ENCODE measurements around the gene KRTAP4-7.
"Not testable (repeated sequence)": the region's sequence is repeated elsewhere in the genome, so short reads cannot be mapped to it uniquely, and the experiment has no call there.

The KRTAP4-7 gene

DNA sequence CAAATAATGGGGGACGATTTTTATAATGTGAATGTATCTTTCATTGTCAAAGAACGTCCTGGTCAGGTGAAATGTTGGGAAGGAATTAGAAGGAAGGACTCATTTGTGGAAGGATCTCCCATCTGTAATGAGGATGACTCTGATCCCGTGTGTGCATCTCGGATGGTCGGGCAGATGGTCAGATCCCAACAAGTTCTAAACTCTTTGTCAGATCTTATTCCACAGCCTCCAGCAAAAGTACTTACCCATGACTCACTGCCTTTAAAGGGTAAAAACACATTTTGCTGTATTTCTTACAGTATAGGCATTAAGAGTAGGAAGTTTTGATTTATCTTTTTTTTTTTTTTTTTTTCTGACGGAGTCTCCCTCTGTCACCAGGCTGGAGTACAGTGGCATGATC, 14.5 kb downstream of the KRTAP4-7 start:
- TF ChIP-seq, protein P1, sequence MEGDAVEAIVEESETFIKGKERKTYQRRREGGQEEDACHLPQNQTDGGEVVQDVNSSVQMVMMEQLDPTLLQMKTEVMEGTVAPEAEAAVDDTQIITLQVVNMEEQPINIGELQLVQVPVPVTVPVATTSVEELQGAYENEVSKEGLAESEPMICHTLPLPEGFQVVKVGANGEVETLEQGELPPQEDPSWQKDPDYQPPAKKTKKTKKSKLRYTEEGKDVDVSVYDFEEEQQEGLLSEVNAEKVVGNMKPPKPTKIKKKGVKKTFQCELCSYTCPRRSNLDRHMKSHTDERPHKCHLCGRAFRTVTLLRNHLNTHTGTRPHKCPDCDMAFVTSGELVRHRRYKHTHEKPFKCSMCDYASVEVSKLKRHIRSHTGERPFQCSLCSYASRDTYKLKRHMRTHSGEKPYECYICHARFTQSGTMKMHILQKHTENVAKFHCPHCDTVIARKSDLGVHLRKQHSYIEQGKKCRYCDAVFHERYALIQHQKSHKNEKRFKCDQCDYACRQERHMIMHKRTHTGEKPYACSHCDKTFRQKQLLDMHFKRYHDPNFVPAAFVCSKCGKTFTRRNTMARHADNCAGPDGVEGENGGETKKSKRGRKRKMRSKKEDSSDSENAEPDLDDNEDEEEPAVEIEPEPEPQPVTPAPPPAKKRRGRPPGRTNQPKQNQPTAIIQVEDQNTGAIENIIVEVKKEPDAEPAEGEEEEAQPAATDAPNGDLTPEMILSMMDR (conservative IDR thresholded peaks at IDR 0.05; ENCODE audit: low read depth, low read length) = no peak
- no peak overlapping the region for H3K4me3 ChIP-seq (ENCODE audit: low read length)
- DNase-seq (ENCODE audit: low read depth) = no peak

DNA sequence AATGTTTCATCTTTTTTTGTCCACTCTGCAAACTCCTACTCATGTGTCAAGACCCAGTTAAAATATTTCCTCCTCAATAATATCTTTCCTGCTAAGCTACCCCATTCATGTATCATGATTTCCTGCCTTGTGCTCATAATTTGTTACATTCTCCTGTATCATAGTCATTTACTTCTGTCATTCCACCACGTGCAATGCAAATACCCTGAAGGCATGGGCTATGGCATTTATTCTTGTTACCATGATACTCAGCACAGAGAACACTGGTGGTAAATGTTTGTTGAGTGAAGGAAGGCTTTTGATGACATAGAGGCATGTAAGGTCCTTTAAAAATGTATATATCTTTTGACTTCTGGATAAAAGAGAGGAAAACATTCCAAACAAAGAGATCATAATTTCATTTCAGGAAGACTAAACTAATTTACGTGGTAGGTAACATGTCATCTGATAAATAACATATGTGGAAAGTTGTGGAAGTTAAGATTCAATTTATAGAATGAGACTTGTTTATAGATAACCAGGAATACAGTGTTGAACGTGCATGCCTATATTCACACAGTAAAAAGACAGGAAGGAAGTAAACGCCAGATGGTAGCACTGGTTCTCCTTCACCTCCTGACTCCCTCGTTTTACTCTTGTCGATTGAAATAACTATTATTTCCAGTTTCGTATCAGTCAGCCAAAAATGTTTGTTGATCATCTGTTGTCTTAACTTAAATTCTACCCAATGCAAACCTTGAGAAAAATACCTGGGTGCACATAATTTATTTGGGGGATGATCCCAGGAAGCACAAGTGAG, 15.9 kb downstream of the KRTAP4-7 start:
- DNase-seq (ENCODE audit: low read depth); H3K4me3 ChIP-seq (ENCODE audit: low read length): not testable (repeated sequence)

DNA sequence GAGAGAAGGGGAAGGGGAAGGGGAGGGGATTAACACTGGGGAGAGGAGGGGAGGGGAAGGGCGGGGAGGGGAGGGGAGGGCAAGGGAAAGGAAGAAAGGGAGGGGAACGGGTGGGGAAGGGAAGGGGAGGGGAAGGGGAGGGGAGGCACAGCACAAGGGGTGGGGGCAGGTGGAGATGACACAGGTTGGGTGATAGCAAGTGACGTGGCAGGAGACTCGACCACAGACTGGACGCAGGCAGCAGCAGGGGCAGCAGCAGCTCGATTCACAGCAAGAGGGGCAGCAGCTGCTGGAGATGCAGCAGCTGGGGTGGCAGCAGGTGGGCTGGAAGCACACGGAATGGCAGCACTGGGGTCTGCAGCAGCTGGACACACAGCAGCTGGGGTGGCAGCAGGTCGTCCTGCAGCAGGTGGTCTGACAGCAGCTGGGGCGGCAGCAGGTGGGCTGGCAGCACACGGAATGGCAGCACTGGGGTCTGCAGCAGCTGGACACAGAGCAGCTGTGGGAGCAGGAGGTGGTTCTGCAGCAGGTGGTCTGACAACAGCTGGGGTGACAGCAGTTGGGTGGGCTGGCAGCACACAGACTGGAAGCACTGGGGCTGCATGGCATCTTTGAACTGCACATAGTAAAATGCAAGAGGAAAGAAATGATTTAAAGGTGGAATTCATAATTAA, 17.8 kb downstream of the KRTAP4-7 start, which contains the start of gene KRTAP4-16:
TSS of gene KRTAP4-16 (minus strand) at position 624 of the 674 bp plus-strand sequence. CDS start at position 624, 0 bp downstream.
- no peak within 1 kb of the TSS for H3K4me3 ChIP-seq (ENCODE audit: low read length)
- DNase-seq (ENCODE audit: low read depth) = no peak
- TF ChIP-seq, protein P1 (conservative IDR thresholded peaks at IDR 0.05; ENCODE audit: low read depth, low read length) = no peak

DNA sequence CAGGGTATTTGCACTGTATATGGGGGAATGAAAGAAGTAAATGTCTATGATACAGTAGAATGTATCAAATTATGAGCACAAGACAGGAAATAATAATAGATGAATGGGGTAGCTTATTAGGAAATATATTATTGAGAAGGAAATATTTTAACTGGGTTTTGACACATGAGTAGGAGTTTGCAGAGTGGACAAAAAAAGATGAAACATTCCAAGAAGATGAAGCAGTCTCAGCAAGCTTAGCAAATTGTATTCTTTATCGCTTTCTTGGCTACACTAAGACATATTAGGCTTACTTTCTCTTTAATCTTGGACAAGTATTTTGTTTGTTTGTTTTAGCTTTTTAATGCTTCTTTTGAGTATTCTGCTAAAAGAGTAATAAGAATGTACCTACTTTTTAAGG, 19.9 kb downstream of the KRTAP4-7 start:
- no peak for DNase-seq (ENCODE audit: low read depth)
- no peak overlapping the region for H3K4me3 ChIP-seq (ENCODE audit: low read length)
- TF ChIP-seq, protein P1 (conservative IDR thresholded peaks at IDR 0.05; ENCODE audit: low read depth, low read length) = no peak

DNA sequence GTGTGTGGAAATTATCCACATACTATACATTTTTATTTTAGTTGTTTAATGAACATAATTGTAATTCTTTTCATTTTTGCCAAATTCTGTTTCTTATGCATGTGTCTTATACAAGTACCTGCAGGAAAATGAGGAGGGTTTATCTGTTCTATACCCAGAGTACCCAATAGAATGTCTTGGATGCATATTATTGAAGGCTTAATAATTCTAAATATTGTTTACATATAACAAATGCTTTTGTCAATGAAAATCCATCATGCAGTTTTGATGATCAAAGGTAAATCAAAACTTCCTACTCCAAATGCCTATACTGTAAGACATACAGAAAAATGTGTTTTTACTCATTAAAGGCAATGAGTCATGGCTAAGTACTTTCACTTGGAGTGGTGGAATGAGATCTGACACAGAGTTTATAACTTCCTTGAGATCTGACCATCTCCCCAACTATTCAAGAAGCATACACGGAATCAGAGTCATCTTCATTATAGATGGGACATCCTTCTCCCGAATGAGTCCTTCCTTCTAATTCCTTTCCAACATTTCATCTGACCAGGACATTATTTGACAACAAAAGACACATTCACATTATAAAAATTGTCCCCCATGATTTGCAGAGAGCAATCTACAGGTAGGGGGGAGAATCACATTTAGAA, 20.6 kb downstream of the KRTAP4-7 start:
- not testable (repeated sequence) for DNase-seq (ENCODE audit: low read depth); H3K4me3 ChIP-seq (ENCODE audit: low read length)

DNA sequence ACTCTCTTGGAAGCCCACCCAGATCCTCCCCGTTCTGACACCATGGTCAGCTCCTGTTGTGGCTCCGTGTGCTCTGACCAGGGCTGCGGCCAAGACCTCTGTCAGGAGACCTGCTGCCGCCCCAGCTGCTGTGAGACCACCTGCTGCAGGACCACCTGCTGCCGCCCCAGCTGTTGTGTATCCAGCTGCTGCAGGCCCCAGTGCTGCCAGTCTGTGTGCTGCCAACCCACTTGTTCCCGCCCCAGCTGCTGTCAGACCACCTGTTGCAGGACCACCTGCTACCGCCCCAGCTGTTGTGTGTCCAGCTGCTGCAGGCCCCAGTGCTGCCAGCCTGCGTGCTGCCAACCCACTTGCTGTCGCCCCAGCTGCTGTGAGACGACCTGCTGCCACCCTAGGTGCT, 21.4 kb downstream of the KRTAP4-7 start, which contains the start of gene KRTAP4-9:
TSS of gene KRTAP4-9 (plus strand) at position 43 of the 400 bp plus-strand sequence. CDS start at position 43, 0 bp downstream.
- H3K4me3 ChIP-seq (ENCODE audit: low read length); DNase-seq (ENCODE audit: low read depth): not testable (repeated sequence)

DNA sequence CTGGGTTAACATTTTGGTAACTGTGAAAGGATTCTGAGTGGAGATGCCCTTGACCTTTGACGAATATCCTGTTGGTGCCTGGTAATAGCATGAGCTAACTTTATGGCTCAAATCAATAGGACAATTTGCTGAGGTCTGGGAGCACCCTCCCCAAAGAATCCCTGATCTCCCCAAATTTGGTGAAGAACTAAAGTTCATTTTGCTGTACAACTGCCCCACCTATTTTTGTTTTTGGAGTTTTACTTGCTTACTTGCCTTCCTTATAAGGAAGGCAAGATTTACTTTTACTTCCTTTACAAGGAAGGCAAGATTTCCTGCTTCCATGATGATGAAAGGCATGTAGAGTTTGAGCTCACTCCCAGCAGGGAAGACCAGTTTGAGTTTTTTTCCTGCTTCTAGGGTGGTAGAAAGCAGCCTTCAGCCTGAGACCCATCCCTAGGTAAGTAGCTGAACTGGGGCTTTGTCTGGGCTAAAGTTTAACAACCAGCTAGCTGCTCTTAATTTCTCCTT, 24.0 kb downstream of the KRTAP4-7 start:
- H3K4me3 ChIP-seq (ENCODE audit: low read length) = no peak overlapping the region
- TF ChIP-seq, protein P1 (conservative IDR thresholded peaks at IDR 0.05; ENCODE audit: low read depth, low read length) = no peak
- no peak for DNase-seq (ENCODE audit: low read depth)

DNA sequence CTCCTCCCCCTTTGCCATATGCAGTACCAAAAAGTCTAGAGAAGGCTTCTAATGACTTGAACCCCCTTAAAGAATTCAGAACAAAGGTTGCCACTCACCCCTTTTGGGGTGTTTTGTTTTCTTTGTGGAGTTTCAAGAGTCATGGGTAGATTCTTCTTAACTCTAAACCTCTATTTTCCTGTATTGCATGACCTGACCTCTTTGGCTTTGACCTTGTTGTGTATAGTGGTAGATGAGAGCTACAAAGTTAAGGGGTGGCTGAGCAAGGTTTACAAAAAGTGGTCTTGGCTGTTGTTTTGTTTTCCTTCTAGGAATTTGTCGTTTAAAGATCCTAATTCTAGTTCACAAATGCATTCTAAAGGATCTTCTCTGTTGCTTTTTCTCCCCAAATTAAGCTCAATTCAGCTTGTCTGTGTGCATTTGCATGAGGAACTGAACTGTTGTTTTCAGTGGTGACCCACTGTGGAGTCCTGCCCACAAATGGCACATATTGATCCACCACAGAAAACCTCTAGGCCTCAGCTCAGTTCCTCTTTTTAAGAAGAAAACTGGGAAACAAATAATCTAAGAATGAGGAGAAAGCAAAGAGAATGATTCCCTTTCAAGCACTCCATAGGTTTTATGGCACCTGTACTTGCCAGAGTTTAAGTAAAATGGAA, 24.9 kb downstream of the KRTAP4-7 start:
- DNase-seq (ENCODE audit: low read depth); H3K4me3 ChIP-seq (ENCODE audit: low read length): not testable (repeated sequence)

All from retinal pigment epithelial cell (primary cell).